GM12878 (cell line): Measurements from ENCODE around the gene SH2D3A. TPM values are rescaled to one million over a fixed set of nuclear protein-coding genes. Genes with fewer than 3 reads are reported as not detected.

Source experiments
- CBFB ChIP-seq: IDR thresholded peaks from 2 replicates; pipeline ENCODE4 v1.6.1; 2016; ENCODE audit warnings: antibody characterized with exemption, low read depth
- CHD1 ChIP-seq: IDR thresholded peaks from 2 replicates; pipeline ENCODE4 v1.6.1; 2012; ENCODE audit warnings: low read depth, low read length, improper control_type of control experiment
- CHD4 ChIP-seq: fragments of 200-600 bp; sonication (generic); IDR thresholded peaks from 2 replicates; pipeline ENCODE4 v1.6.1; 2016; ENCODE audit warnings: mild to moderate bottlenecking
- FOXM1 ChIP-seq: IDR thresholded peaks from 2 replicates; pipeline ENCODE4 v1.6.1; 2012; ENCODE audit warnings: low read depth, mild to moderate bottlenecking, inconsistent platforms, low read length, moderate library complexity
- HSF1 ChIP-seq: fragments of 150-350 bp; IDR thresholded peaks from 2 replicates; pipeline ENCODE4 v1.6.1; 2014; ENCODE audit warnings: mild to moderate bottlenecking, low read depth, low read length
- IRF4 ChIP-seq: IDR thresholded peaks from 2 replicates; pipeline ENCODE4 v1.6.1; 2011; ENCODE audit warnings: low read depth, low read length
- KDM1A ChIP-seq: fragments of 200-600 bp; sonication (generic); IDR thresholded peaks from 2 replicates; pipeline ENCODE4 v1.6.1; 2016; ENCODE audit warnings: borderline replicate concordance
- MAX ChIP-seq: IDR thresholded peaks from 2 replicates; pipeline ENCODE4 v1.6.1; 2012; ENCODE audit warnings: low read depth, low read length, improper control_type of control experiment
- MEF2A ChIP-seq: IDR thresholded peaks from 2 replicates; pipeline ENCODE4 v1.6.1; 2011; ENCODE audit warnings: low read depth, mild to moderate bottlenecking, low read length, moderate library complexity; ENCODE audit not compliant: insufficient read depth
- MLLT1 ChIP-seq: fragments of 450-650 bp; IDR thresholded peaks from 2 replicates; pipeline ENCODE4 v1.6.1; 2016; ENCODE audit warnings: mild to moderate bottlenecking
- PAX5 ChIP-seq: IDR thresholded peaks from 2 replicates; pipeline ENCODE4 v1.6.1; 2011; ENCODE audit warnings: low read depth, low read length, borderline replicate concordance
- PBX3 ChIP-seq: IDR thresholded peaks from 2 replicates; pipeline ENCODE4 v1.6.1; 2011; ENCODE audit warnings: mild to moderate bottlenecking, low read depth, low read length, moderate library complexity; ENCODE audit not compliant: insufficient replicate concordance
- PKNOX1 ChIP-seq: fragments of 450-650 bp; IDR thresholded peaks from 2 replicates; pipeline ENCODE4 v1.6.1; 2016; ENCODE audit warnings: mild to moderate bottlenecking
- POLR2AphosphoS5 ChIP-seq: IDR thresholded peaks from 2 replicates; pipeline ENCODE4 v1.6.1; 2011; ENCODE audit warnings: mild to moderate bottlenecking, low read length, inconsistent platforms
- YBX1 ChIP-seq: fragments of 450-650 bp; IDR thresholded peaks from 2 replicates; pipeline ENCODE4 v1.6.1; 2016; ENCODE audit warnings: antibody characterized with exemption
- ZBED1 ChIP-seq: IDR thresholded peaks from 2 replicates; pipeline ENCODE4 v1.6.1; 2016; ENCODE audit warnings: borderline replicate concordance
- ZNF274 ChIP-seq: IDR thresholded peaks from one replicate; pipeline ENCODE4 v1.8.0; 2011; ENCODE audit not compliant: insufficient read length, insufficient read depth
- ZNF687 ChIP-seq: fragments of 450-650 bp; IDR thresholded peaks from 2 replicates; pipeline ENCODE4 v1.6.1; 2017; ENCODE audit warnings: mild to moderate bottlenecking, moderate library complexity
- polyA plus RNA-seq, 11 experiments: library from polyadenylated mRNA; depleted of rRNA in 4 of 11; unstranded in 6 of 11; stranded (reverse) in 5 of 11; fragments of >200 nt; fragmentation: Nextera tagmentation in 4 of 11; fragmentation: Illumina TruSeq in 1 of 11; extraction: Ambion mirVana in 4 of 11; extraction: Trizol in 1 of 11; gene quantifications; 1 replicate in 1 of 11; 2 replicates in 10 of 11; pipeline versions ENCODE4 v1.2.1 to v1.2.3, GENCODE V29; 2011 to 2016; ENCODE audit warnings: inconsistent platforms in 2 of 11, missing spikeins in 2 of 11, low read depth in 1 of 11
- total RNA-seq, 4 experiments: library from RNA; depleted of rRNA in 3 of 4; stranded (reverse); fragments of >200 nt in 3 of 4; fragmentation: Illumina TruSeq in 1 of 4; extraction: Trizol in 1 of 4; gene quantifications; 2 replicates each; pipeline versions ENCODE4 v1.2.1 to v1.2.3, GENCODE V29; 2013 to 2021

SH2D3A gene
- total and polyA plus RNA-seq, 10 of the 15 experiments (the other 5 are each of a cell fraction or from before 2014, with no cell fraction given), result 0.77 to 24.4 (median 9.5) TPM

GRCh38 chr19:6772028-6772865 lies 5.0 kb upstream of the SH2D3A start, which contains the start of gene VAV1 (continued):
- TF ChIP-seq PKNOX1 (peak; percentile 87), ZNF687 (peak; percentile 70), FOXM1 (no peak), HSF1 (no peak), ZNF274 (no peak), MLLT1 (0 out of 2 replicates have a peak, but pooled peaks have one; percentile 17), POLR2AphosphoS5 (peak; percentile 81), YBX1 (no peak), IRF4 (no peak), ZBED1 (no peak), PBX3 (peak; percentile 78), CHD1 (no peak), MEF2A (peak; percentile 47; the same call in 1 of the 2 replicates), KDM1A (peak; percentile 81; the same call in 1 of the 2 replicates), CBFB (peak; percentile 60; the same call in 1 of the 2 replicates), PAX5 (no peak), CHD4 (no peak), MAX (no peak; the same call in 1 of the 2 replicates)
